ENCODE measurements around the gene RAD51B.

RAD51B gene

GRCh38 chr14:68143341-68143841 lies 323.8 kb downstream of the RAD51B start:
- no peak for DNase-seq (ENCODE audit: low read depth, low spot score)

- DNase-seq (ENCODE audit: low read depth, low spot score) = no peak
Measured at GRCh38 chr14:68144051-68144681, 324.6 kb downstream of the RAD51B start.

- DNase-seq (ENCODE audit: low read depth, low spot score) = no peak
Measured at GRCh38 chr14:68145036-68145435, 325.5 kb downstream of the RAD51B start.

- no peak for DNase-seq (ENCODE audit: low read depth, low spot score)
Measured at GRCh38 chr14:68145539-68145938, 326.0 kb downstream of the RAD51B start.

- DNase-seq (ENCODE audit: low read depth, low spot score) = no peak
Measured at GRCh38 chr14:68146818-68147217, 327.2 kb downstream of the RAD51B start.

- DNase-seq (ENCODE audit: low read depth, low spot score) = no peak
Measured at GRCh38 chr14:68147303-68147702, 327.7 kb downstream of the RAD51B start.

- no peak for DNase-seq (ENCODE audit: low read depth, low spot score)
Measured at GRCh38 chr14:68148276-68148675, 328.7 kb downstream of the RAD51B start.

- no peak for DNase-seq (ENCODE audit: low read depth, low spot score)
Measured at GRCh38 chr14:68148763-68149162, 329.2 kb downstream of the RAD51B start.

- no peak for DNase-seq (ENCODE audit: low read depth, low spot score)
Measured at GRCh38 chr14:68153275-68153674, 333.7 kb downstream of the RAD51B start.

- DNase-seq (ENCODE audit: low read depth, low spot score) = no peak
Measured at GRCh38 chr14:68154275-68154674, 334.7 kb downstream of the RAD51B start.

- DNase-seq (ENCODE audit: low read depth, low spot score) = no peak
Measured at GRCh38 chr14:68157971-68158371, 338.4 kb downstream of the RAD51B start.

- DNase-seq (ENCODE audit: low read depth, low spot score) = no peak
Measured at GRCh38 chr14:68158640-68159039, 339.1 kb downstream of the RAD51B start.

- no peak for DNase-seq (ENCODE audit: low read depth, low spot score)
Measured at GRCh38 chr14:68159701-68160633, 340.4 kb downstream of the RAD51B start.

- no peak for DNase-seq (ENCODE audit: low read depth, low spot score)
Measured at GRCh38 chr14:68160779-68161546, 341.4 kb downstream of the RAD51B start.

- no peak for DNase-seq (ENCODE audit: low read depth, low spot score)
Measured at GRCh38 chr14:68162887-68163286, 343.3 kb downstream of the RAD51B start.

- no peak for DNase-seq (ENCODE audit: low read depth, low spot score)
Measured at GRCh38 chr14:68164711-68165113, 345.1 kb downstream of the RAD51B start.

GRCh38 chr14:68165274-68165843 lies 345.8 kb downstream of the RAD51B start:
- DNase-seq (ENCODE audit: low read depth, low spot score) = no peak

GRCh38 chr14:68166731-68167382 lies 347.3 kb downstream of the RAD51B start:
- no peak for DNase-seq (ENCODE audit: low read depth, low spot score)

- DNase-seq (ENCODE audit: low read depth, low spot score) = no peak
Measured at GRCh38 chr14:68167383-68168087, 348.0 kb downstream of the RAD51B start.

GRCh38 chr14:68168460-68169109 lies 349.0 kb downstream of the RAD51B start:
- DNase-seq (ENCODE audit: low read depth, low spot score) = no peak

Data from iPS DF 19.7 (cell line).